ENCODE measurements around the gene UNKL.
"Not testable (repeated sequence)": the region's sequence is repeated elsewhere in the genome, so short reads cannot be mapped to it uniquely, and the experiment has no call there.

UNKL gene

DNA sequence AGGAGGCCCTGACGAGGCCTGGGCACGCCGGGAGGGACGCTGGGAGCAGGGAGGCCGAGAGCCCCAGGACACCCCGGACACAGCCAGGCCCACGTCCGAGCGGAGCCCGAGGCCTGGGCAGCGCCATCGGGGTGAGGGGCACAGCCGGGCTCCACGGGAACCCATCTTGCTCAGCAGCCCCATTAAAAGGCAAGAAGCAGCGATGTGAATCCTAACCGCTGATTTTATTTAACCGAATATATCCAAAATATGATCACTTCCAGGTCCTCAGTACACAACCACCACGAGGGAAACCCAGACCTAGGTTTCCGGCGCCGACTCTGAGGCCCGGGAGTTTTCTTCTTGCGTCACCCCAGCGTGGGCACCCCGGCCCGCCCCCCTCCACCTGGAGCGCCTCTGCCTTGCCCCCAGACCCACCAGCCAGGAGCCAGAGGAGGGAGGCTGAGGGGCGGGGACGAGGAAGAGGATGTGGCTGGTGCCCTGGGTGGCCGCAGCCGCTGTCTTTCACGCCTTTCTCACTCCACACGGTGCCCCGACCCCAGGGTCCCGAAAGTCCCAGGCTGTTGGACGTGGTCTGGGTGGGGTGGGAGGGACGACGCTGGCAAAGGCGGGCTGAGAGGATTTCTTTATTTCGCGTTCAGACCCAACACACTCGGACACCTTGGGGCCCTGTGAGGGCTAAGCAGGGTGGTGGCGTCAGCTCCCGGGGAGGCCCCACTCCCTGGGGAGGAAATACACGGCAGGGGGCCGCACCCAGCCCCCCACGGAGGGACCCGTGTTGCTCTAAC lies 30.4 kb upstream of the UNKL start:
- DNase-seq = no peak

- no peak for DNase-seq
Observed at GRCh38 chr16:1443980-1444729, 29.7 kb upstream of the UNKL start, which contains the start of gene CCDC154. TSS of gene CCDC154 (minus strand) at chr16:1444556. CDS start at chr16:1444322, 234 bp downstream.

GRCh38 chr16:1443403-1443973 lies 29.0 kb upstream of the UNKL start:
- no peak for DNase-seq

GRCh38 chr16:1442697-1443096 lies 28.2 kb upstream of the UNKL start:
- DNase-seq = no peak

DNA sequence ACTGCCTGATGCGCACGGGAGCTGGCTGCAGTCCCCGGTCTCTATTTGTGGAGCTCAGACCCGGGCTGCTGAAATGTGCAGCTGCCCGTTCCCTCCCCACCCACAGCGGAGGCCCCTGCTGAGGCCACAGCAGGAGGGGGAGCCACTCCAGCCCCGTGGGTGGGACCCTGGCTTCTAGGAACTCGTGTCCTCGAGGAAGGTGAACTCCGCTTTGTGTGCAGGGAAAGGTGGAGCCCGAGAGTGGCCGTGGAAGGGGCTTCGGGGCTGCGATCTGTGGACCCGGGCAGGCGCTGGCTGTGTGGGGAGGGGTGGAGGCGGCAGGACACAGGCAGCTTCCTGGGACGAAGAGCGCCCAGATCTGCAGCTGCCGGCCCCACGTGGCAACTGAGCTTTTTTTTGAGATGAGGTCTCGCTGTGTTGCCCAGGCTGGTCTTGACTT lies 26.9 kb upstream of the UNKL start:
- DNase-seq = no peak

DNA sequence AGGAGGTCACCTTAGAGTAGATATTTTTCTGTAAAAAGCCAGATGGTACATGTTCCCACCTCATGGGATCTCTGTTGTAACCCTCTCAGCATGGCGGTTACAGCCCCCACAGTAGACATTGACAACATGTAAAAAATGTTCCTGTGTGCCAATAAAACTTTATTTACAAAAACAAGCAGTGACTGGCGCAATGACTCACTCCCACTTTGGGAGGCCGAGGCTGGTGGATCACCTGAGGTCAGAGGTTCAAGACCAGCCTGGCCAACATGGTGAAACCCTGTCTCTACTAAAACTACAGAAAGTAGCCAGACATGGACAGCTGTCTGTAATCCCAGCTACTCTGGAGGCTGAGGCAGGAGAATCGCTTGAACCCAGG lies 25.2 kb upstream of the UNKL start:
- not testable (repeated sequence) for DNase-seq

- DNase-seq = no peak
Observed at GRCh38 chr16:1439058-1439698, 24.7 kb upstream of the UNKL start.

DNA sequence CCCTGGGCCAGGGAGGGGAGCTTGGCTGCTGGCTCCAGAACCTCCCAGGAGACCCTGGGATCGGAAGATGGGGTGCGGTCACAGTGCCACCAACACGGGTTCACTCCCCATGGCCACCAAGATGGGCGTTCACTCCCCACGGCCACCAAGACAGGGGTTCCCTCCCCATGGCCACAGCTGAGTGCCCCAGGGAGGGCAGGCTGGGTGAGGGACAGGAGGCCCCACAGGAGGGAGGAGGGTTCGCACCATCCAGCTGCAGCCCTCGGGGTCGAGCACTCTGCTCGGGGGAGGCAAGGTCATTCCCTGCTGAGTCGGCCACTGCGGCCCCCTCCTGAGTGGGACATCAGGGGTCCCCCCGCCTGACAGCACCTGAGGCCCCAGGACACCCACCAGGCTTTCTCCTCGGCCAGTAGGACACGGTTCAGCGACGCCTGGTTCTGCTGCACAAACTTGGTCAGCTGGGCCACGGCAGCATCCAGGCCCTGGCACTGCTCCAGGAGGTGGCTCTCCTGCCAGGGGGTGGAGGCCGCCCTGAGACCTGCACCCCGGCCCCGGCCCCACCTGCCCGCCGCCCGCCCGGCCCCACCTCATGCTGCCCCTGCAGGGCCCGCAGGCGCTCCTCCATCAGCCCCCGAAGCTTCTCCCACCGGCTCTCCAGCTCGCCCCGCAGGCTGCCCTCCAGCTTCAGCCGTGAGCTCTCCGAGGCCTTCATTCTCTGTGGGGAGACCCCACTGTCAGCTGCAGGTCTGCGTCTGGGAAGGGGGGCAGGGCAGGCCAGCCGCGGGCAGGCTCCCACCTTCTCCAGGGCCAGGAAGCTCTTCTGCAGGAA lies 23.9 kb upstream of the UNKL start:
- DNase-seq = no peak

- DNase-seq = no peak
Observed at GRCh38 chr16:1437606-1438005, 23.1 kb upstream of the UNKL start.

- DNase-seq = no peak
Observed at GRCh38 chr16:1436731-1437355, 22.3 kb upstream of the UNKL start.

- DNase-seq = no peak
Observed at GRCh38 chr16:1435921-1436697, 21.6 kb upstream of the UNKL start.

DNA sequence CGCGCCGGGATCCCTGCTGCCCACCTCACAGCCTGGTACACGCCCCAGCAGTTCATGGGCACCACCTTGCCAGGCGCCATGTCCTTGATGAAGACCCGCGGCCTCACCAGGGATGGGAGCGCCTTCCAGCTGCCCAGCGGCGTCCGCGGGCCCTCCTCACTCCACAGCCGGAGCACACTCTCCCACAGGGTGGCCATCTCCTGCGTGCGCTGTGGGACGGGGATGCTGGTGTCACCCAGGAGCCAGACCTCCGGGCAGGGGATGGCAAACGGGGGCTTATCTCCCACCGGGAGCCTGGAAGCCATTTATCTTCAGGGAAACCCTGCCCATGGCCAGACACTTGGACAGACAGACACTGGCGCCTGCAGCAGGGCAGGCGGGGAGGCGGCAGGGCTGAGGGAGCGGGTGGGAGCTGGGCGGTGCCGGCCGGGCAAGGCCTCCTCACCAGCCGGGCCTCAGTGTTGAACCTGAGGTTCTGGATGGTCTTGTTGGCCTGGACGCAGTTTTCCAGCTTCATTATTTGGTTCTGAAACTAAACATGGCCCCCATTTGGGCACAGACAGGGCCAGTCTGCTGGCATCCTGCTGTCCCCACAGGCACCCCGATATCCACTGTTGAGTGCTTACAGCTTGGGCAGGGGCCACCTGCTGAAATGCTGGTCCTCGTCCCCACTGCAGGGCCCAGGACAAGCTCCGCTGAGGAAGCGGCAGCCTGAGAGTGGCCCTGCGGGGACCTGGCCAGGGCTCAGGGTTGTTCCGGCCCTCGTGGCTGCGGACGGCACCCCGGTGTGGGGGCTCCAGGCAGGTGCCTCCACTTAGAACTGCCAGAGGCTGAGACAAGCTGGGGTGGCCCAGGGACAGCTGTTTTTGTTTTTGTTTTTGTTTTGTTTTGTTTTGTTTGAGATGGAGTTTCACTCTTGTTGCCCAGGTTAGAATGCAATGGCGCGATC lies 20.4 kb upstream of the UNKL start:
- DNase-seq = no peak

DNA sequence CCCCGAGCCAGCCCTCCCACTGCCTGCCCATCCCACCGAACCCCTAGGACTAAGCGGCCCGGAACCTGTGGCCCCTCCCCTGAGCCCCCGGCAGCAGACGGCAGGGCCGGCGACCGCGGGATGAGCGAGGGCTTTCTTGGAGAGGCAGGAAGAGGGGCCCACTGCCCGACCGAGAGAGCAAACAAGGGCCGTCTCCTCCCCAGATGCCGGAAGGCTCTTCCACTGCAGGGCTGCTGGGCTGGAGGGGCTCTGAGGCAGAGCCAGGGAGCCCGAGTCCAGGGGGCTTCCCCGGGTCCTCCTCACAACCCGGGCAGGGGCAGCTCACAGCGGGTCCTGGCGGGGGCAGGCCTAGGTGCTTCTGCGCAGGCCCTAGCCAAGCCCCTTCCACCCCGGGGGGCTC lies 19.3 kb upstream of the UNKL start:
- DNase-seq = no peak

- DNase-seq = no peak
Observed at GRCh38 chr16:1433263-1433560, 18.7 kb upstream of the UNKL start.

- DNase-seq = no peak
Observed at GRCh38 chr16:1432388-1433262, 18.1 kb upstream of the UNKL start.

GRCh38 chr16:1431497-1432270 lies 17.2 kb upstream of the UNKL start:
- DNase-seq = no peak

- no peak for DNase-seq
Observed at GRCh38 chr16:1430759-1431496, 16.4 kb upstream of the UNKL start, which contains the start of gene PERCC1. TSS of gene PERCC1 (plus strand) at chr16:1431078. CDS start at chr16:1432594, 1,516 bp downstream.

Data from activated CD4-positive, alpha-beta T cell treated with anti-CD3 and anti-CD28 coated beads for 1 hour (primary cell).